ENCODE data around the gene CACNG7.

Gene CACNG7

GRCh38 chr19:53908935-53909415 lies at the start of gene CACNG7:
CACNG7 (plus strand) TSS chr19:53909278; CDS start chr19:53912832, 3,554 bp downstream.
- H3K9me3 ChIP-seq = no peaks in the 10 kb centered on the region
- no peak within 1 kb of the TSS for H3K4me3 ChIP-seq
- TF ChIP-seq CTCF (IDR thresholded peaks at IDR 0.05) = no peak
- H3K36me3 ChIP-seq = no peaks in the 10 kb centered on the region
- intact Hi-C loops (cut with DNase I; ENCODE audit: low total_unique reads) = no loop called here
- H3K27ac ChIP-seq = no peak within 1 kb of the TSS
- peaks cover 8 to 96% of the 10 kb centered on the region in 2 donors for H3K27me3 ChIP-seq
- H3K4me1 ChIP-seq = peaks cover 0 to 29% (median 20%) of the 10 kb centered on the region in 4 donors
- DNase-seq = no peak

- H3K27me3 ChIP-seq = no peaks in the 10 kb centered on the region
- no peak for TF ChIP-seq CTCF (IDR thresholded peaks at IDR 0.05)
- DNase-seq = no peak
- H3K9me3 ChIP-seq = no peaks in the 10 kb centered on the region
- H3K36me3 ChIP-seq = no peaks in the 10 kb centered on the region
- intact Hi-C loops (cut with DNase I; ENCODE audit: low total_unique reads) = no loop called here
- no peak overlapping the region for H3K4me3 ChIP-seq
- no peak overlapping the region for H3K27ac ChIP-seq
- peaks cover 0 to 21% (median 16%) of the 10 kb centered on the region in 4 donors for H3K4me1 ChIP-seq
These were observed 44.7 kb upstream of the CACNG7 start for GRCh38 chr19:53864308-53864836.

- Histone ChIP-seq H3K9me3 (no peaks in the 10 kb centered on the region), H3K36me3 (peaks cover 0 to 2% (median 0%) of the 10 kb centered on the region in 3 donors), H3K4me3 (peak overlapping the region in 1 of 2 donors; percentile 83), H3K4me1 (peaks cover 0 to 30% (median 22%) of the 10 kb centered on the region in 4 donors), H3K27ac (peak overlapping the region; percentile 97), H3K27me3 (no peaks in the 10 kb centered on the region)
- no peak for DNase-seq
- intact Hi-C loops (cut with DNase I; ENCODE audit: low total_unique reads) = no loop called here
- TF ChIP-seq CTCF (IDR thresholded peaks at IDR 0.05) = no peak
These were observed 43.6 kb upstream of the CACNG7 start for GRCh38 chr19:53865523-53865917.

GRCh38 chr19:53865918-53866864 lies 42.9 kb upstream of the CACNG7 start:
- H3K4me1 ChIP-seq = peaks cover 0 to 37% (median 27%) of the 10 kb centered on the region in 4 donors
- no peaks in the 10 kb centered on the region for H3K27me3 ChIP-seq
- peak overlapping the region; percentile 83 to 86 for H3K4me3 ChIP-seq
- peaks cover 0 to 9% (median 0%) of the 10 kb centered on the region in 3 donors for H3K36me3 ChIP-seq
- DNase-seq = peak; percentile 72 to 92
- H3K27ac ChIP-seq = peak overlapping the region; percentile 97
- H3K9me3 ChIP-seq = no peaks in the 10 kb centered on the region
- intact Hi-C loops (cut with DNase I; ENCODE audit: low total_unique reads) = no loop called here
- no peak for TF ChIP-seq CTCF (IDR thresholded peaks at IDR 0.05)

GRCh38 chr19:53866865-53867224 lies 42.2 kb upstream of the CACNG7 start:
- peaks cover under 1 to 14% (median 2%) of the 10 kb centered on the region in 3 donors for H3K36me3 ChIP-seq
- H3K4me1 ChIP-seq = peaks cover 0 to 44% (median 32%) of the 10 kb centered on the region in 4 donors
- no peak for DNase-seq
- no peaks in the 10 kb centered on the region for H3K9me3 ChIP-seq
- H3K27me3 ChIP-seq = no peaks in the 10 kb centered on the region
- intact Hi-C loops (cut with DNase I; ENCODE audit: low total_unique reads) = no loop called here
- peak overlapping the region; percentile 83 to 86 for H3K4me3 ChIP-seq
- no peak for TF ChIP-seq CTCF (IDR thresholded peaks at IDR 0.05)
- peak overlapping the region; percentile 97 for H3K27ac ChIP-seq

Data from tibial artery (tissue), 4 donors.